H54 (cell line): ENCODE measurements around the gene FATE1.
A peak's percentile ranks its signal among the peaks of the same experiment; 100 is the strongest.

Experiments used
- DNase-seq: peaks from one replicate; pipeline ENCODE4 v3.0.0; 2011; ENCODE audit warnings: low spot score, mixed read lengths; ENCODE audit not compliant: insufficient read length
- FAIRE-seq: peaks from 3 replicates; lab custom pipeline; 2011; peaks lifted over from hg19 to GRCh38; lab: Jason Lieb, UNC
- POLR2A ChIP-seq: IDR thresholded peaks from 2 replicates; pipeline ENCODE4 v1.6.1; 2011; ENCODE audit warnings: low read depth, mild to moderate bottlenecking, low read length

Gene FATE1

GRCh38 chrX:151699746-151700145 lies 16.1 kb upstream of the FATE1 start:
- no peak for TF ChIP-seq POLR2A
- DNase-seq (no peak), FAIRE-seq (no peak)

GRCh38 chrX:151700581-151700980 lies 15.3 kb upstream of the FATE1 start:
- no peak for TF ChIP-seq POLR2A
- DNase-seq = no peak
- no peak for FAIRE-seq

- TF ChIP-seq POLR2A = no peak
- no peak for FAIRE-seq
Observed at GRCh38 chrX:151701071-151701470, 14.8 kb upstream of the FATE1 start.

GRCh38 chrX:151701531-151701930 lies 14.3 kb upstream of the FATE1 start:
- no peak for TF ChIP-seq POLR2A
- FAIRE-seq = no peak

More at GRCh38 chrX:151701071-151701470, 14.8 kb upstream of the FATE1 start:
- no peak for DNase-seq

GRCh38 chrX:151702026-151702714 lies 13.7 kb upstream of the FATE1 start:
- no peak for DNase-seq

More at GRCh38 chrX:151701531-151701930, 14.3 kb upstream of the FATE1 start:
- DNase-seq = no peak

GRCh38 chrX:151702741-151703340 lies 13.0 kb upstream of the FATE1 start:
- no peak for TF ChIP-seq POLR2A
- FAIRE-seq (no peak), DNase-seq (no peak)

More at GRCh38 chrX:151702026-151702714, 13.7 kb upstream of the FATE1 start:
- FAIRE-seq = no peak
- TF ChIP-seq POLR2A = no peak

- no peak for DNase-seq
- no peak for TF ChIP-seq POLR2A
- no peak for FAIRE-seq
Observed at GRCh38 chrX:151703487-151703886, 12.3 kb upstream of the FATE1 start.

- no peak for FAIRE-seq
- DNase-seq = no peak
- TF ChIP-seq POLR2A = no peak
Observed at GRCh38 chrX:151704041-151704663, 11.7 kb upstream of the FATE1 start.

- DNase-seq (no peak), FAIRE-seq (no peak)
- no peak for TF ChIP-seq POLR2A
Observed at GRCh38 chrX:151708821-151709220, 7.0 kb upstream of the FATE1 start.

GRCh38 chrX:151710457-151710856 lies 5.4 kb upstream of the FATE1 start:
- DNase-seq (no peak), FAIRE-seq (no peak)
- TF ChIP-seq POLR2A = no peak

GRCh38 chrX:151711154-151711553 lies 4.7 kb upstream of the FATE1 start:
- FAIRE-seq (no peak), DNase-seq (no peak)
- TF ChIP-seq POLR2A = no peak

- FAIRE-seq (no peak), DNase-seq (no peak)
- no peak for TF ChIP-seq POLR2A
Observed at GRCh38 chrX:151711787-151712186, 4.0 kb upstream of the FATE1 start.

GRCh38 chrX:151712253-151712652 lies 3.6 kb upstream of the FATE1 start:
- TF ChIP-seq POLR2A = no peak
- FAIRE-seq = no peak
- no peak for DNase-seq

- TF ChIP-seq POLR2A = no peak
- FAIRE-seq (no peak), DNase-seq (peak; percentile 42)
Observed at GRCh38 chrX:151713849-151714248, 2.0 kb upstream of the FATE1 start.
